ENCODE results near the gene AFDN. TPM values are rescaled to one million over a fixed set of nuclear protein-coding genes. Genes with fewer than 3 reads are reported as not detected.
A peak's percentile ranks its signal among the peaks of the same experiment; 100 is the strongest.

The AFDN gene
- 182 TPM for polyA plus RNA-seq (2013, experiment 1 of 2)
- polyA plus RNA-seq (2013, experiment 2 of 2) = 190 TPM

GRCh38 chr6:167826896-167827582 lies at the start of gene AFDN:
Gene AFDN, plus strand, starts transcription at chr6:167826911. Its CDS starts 222 bp downstream, at chr6:167827133.
- Histone ChIP-seq H3K4me1 (ENCODE audit: control insufficient read depth in 2 of 2, insufficient read depth in 1 of 2, low read depth in 1 of 2, low read length in 2 of 2) (peaks cover 4 to 21% of the 10 kb centered on the region in 2 donors), H2BK120ac (ENCODE audit: low read depth, low read length) (peak within 1 kb of the TSS; percentile 96), H3K18ac (ENCODE audit: low read length) (peak within 1 kb of the TSS; percentile 100), H2BK12ac (ENCODE audit: low read length) (peak within 1 kb of the TSS; percentile 95), H3K27me3 (ENCODE audit: control insufficient read depth in 3 of 3, insufficient read depth in 3 of 3, low read depth in 1 of 3, low read length in 3 of 3) (no peaks in the 10 kb centered on the region), H3K14ac (ENCODE audit: low read length) (peak within 1 kb of the TSS; percentile 99), H3K36me3 (replicated peaks in 1 of 2; ENCODE audit: control insufficient read depth in 2 of 2, insufficient read depth in 2 of 2, low read length in 2 of 2) (peaks cover 4% of the 10 kb centered on the region in 2 donors), H3K79me1 (ENCODE audit: low read depth, low read length) (peaks cover 9% of the 10 kb centered on the region), H2AK5ac (ENCODE audit: low read depth, low read length) (peak within 1 kb of the TSS; percentile 100), H2AFZ (ENCODE audit: low read length) (peak within 1 kb of the TSS; percentile 96), H3K23ac (ENCODE audit: low read depth, low read length, poor library complexity) (peak within 1 kb of the TSS; percentile 99), H3K4me3 (ENCODE audit: low read length in 2 of 2) (peak within 1 kb of the TSS; percentile 77 to 99), H2BK5ac (ENCODE audit: low read length) (peak within 1 kb of the TSS; percentile 100), H4K8ac (ENCODE audit: low read depth, low read length) (peak within 1 kb of the TSS; percentile 72), H2BK15ac (ENCODE audit: low read length) (peak within 1 kb of the TSS; percentile 96), H3K4me2 (ENCODE audit: insufficient read depth, low read length, poor library complexity, severe bottlenecking) (peak within 1 kb of the TSS; percentile 100), H4K91ac (ENCODE audit: low read depth, low read length, poor library complexity) (peak within 1 kb of the TSS; percentile 99), H3K27ac (replicated peaks; ENCODE audit: low read length) (peak within 1 kb of the TSS; percentile 96), H3K4ac (ENCODE audit: low read length) (peak within 1 kb of the TSS; percentile 98), H3K9me3 (replicated peaks in 1 of 2; ENCODE audit: control insufficient read depth in 2 of 2, insufficient read depth in 1 of 2, low read depth in 1 of 2, low read length in 2 of 2) (no peaks in the 10 kb centered on the region), H3K9ac (ENCODE audit: low read depth, low read length, poor library complexity) (peak within 1 kb of the TSS; percentile 100)
- no CpG with 5 or more reads among the region's 108 CpGs for WGBS, 2 donors (ENCODE audit: extremely low coverage in 2 of 2, insufficient read length in 2 of 2, insufficient replicate concordance in 1 of 2)
- peak; percentile 53 for DNase-seq (ENCODE audit: low spot score)

- Histone ChIP-seq H2AK5ac (ENCODE audit: low read depth, low read length) (no peak overlapping the region), H2BK120ac (ENCODE audit: low read depth, low read length) (no peak overlapping the region), H3K9ac (ENCODE audit: low read depth, low read length, poor library complexity) (no peak overlapping the region), H3K4me3 (ENCODE audit: low read length in 2 of 2) (no peak overlapping the region), H2BK5ac (ENCODE audit: low read length) (no peak overlapping the region), H4K91ac (ENCODE audit: low read depth, low read length, poor library complexity) (no peak overlapping the region), H3K14ac (ENCODE audit: low read length) (no peak overlapping the region), H2BK12ac (ENCODE audit: low read length) (no peak overlapping the region), H3K27ac (replicated peaks; ENCODE audit: low read length) (no peak overlapping the region), H3K9me3 (replicated peaks in 1 of 2; ENCODE audit: control insufficient read depth in 2 of 2, insufficient read depth in 1 of 2, low read depth in 1 of 2, low read length in 2 of 2) (peaks cover 0 to 2% of the 10 kb centered on the region in 2 donors), H3K4ac (ENCODE audit: low read length) (no peak overlapping the region), H3K4me1 (ENCODE audit: control insufficient read depth in 2 of 2, insufficient read depth in 1 of 2, low read depth in 1 of 2, low read length in 2 of 2) (peaks cover 0 to 5% of the 10 kb centered on the region in 2 donors), H3K4me2 (ENCODE audit: insufficient read depth, low read length, poor library complexity, severe bottlenecking) (no peak overlapping the region), H3K27me3 (ENCODE audit: control insufficient read depth in 3 of 3, insufficient read depth in 3 of 3, low read depth in 1 of 3, low read length in 3 of 3) (no peaks in the 10 kb centered on the region), H3K36me3 (replicated peaks in 1 of 2; ENCODE audit: control insufficient read depth in 2 of 2, insufficient read depth in 2 of 2, low read length in 2 of 2) (no peaks in the 10 kb centered on the region), H3K18ac (ENCODE audit: low read length) (peak overlapping the region; percentile 67), H2BK15ac (ENCODE audit: low read length) (peak overlapping the region; percentile 4), H3K23ac (ENCODE audit: low read depth, low read length, poor library complexity) (no peak overlapping the region), H4K8ac (ENCODE audit: low read depth, low read length) (no peak overlapping the region), H2AFZ (ENCODE audit: low read length) (no peak overlapping the region), H3K79me1 (ENCODE audit: low read depth, low read length) (no peaks in the 10 kb centered on the region)
- DNase-seq (ENCODE audit: low spot score) = no peak
- no CpG with 5 or more reads among the region's 21 CpGs for WGBS, 2 donors (ENCODE audit: extremely low coverage in 2 of 2, insufficient read length in 2 of 2, insufficient replicate concordance in 1 of 2)
Observed at GRCh38 chr6:167778497-167779128, 48.1 kb upstream of the AFDN start.

- WGBS, 2 donors (ENCODE audit: extremely low coverage in 2 of 2, insufficient read length in 2 of 2, insufficient replicate concordance in 1 of 2) = no CpG with 5 or more reads among the region's 20 CpGs
- H3K27ac ChIP-seq (replicated peaks; ENCODE audit: low read length) = no peak overlapping the region
Observed at GRCh38 chr6:167779129-167779992, 47.4 kb upstream of the AFDN start.

More at GRCh38 chr6:167779129-167779992, 47.4 kb upstream of the AFDN start:
- no peak overlapping the region for H3K18ac ChIP-seq (ENCODE audit: low read length)
- no peak for DNase-seq (ENCODE audit: low spot score)
- no peak overlapping the region for H3K23ac ChIP-seq (ENCODE audit: low read depth, low read length, poor library complexity)
- H2AK5ac ChIP-seq (ENCODE audit: low read depth, low read length) = no peak overlapping the region
- H2BK12ac ChIP-seq (ENCODE audit: low read length) = no peak overlapping the region
- H3K9ac ChIP-seq (ENCODE audit: low read depth, low read length, poor library complexity) = peak overlapping the region; percentile 7
- H4K8ac ChIP-seq (ENCODE audit: low read depth, low read length) = no peak overlapping the region
- no peak overlapping the region for H2AFZ ChIP-seq (ENCODE audit: low read length)
- H3K4me2 ChIP-seq (ENCODE audit: insufficient read depth, low read length, poor library complexity, severe bottlenecking) = no peak overlapping the region
- H2BK15ac ChIP-seq (ENCODE audit: low read length) = no peak overlapping the region
- no peak overlapping the region for H2BK120ac ChIP-seq (ENCODE audit: low read depth, low read length)
- H3K4me3 ChIP-seq (ENCODE audit: low read length in 2 of 2) = no peak overlapping the region
- no peak overlapping the region for H2BK5ac ChIP-seq (ENCODE audit: low read length)
- H3K4ac ChIP-seq (ENCODE audit: low read length) = no peak overlapping the region
- H3K36me3 ChIP-seq (replicated peaks in 1 of 2; ENCODE audit: control insufficient read depth in 2 of 2, insufficient read depth in 2 of 2, low read length in 2 of 2) = no peaks in the 10 kb centered on the region
- no peaks in the 10 kb centered on the region for H3K79me1 ChIP-seq (ENCODE audit: low read depth, low read length)
- H4K91ac ChIP-seq (ENCODE audit: low read depth, low read length, poor library complexity) = peak overlapping the region; percentile 50
- peaks cover 0 to 5% of the 10 kb centered on the region in 2 donors for H3K4me1 ChIP-seq (ENCODE audit: control insufficient read depth in 2 of 2, insufficient read depth in 1 of 2, low read depth in 1 of 2, low read length in 2 of 2)
- H3K9me3 ChIP-seq (replicated peaks in 1 of 2; ENCODE audit: control insufficient read depth in 2 of 2, insufficient read depth in 1 of 2, low read depth in 1 of 2, low read length in 2 of 2) = peaks cover 0 to 2% of the 10 kb centered on the region in 2 donors
- H3K27me3 ChIP-seq (ENCODE audit: control insufficient read depth in 3 of 3, insufficient read depth in 3 of 3, low read depth in 1 of 3, low read length in 3 of 3) = no peaks in the 10 kb centered on the region
- no peak overlapping the region for H3K14ac ChIP-seq (ENCODE audit: low read length)

Data from neuronal stem cell (in vitro differentiated cells).